GM23338 (cell line): ENCODE measurements around the gene KCNQ5. TPM values are rescaled to one million over a fixed set of nuclear protein-coding genes. Genes with fewer than 3 reads are reported as not detected.

Experiments
- ATAC-seq: fragments of 200-7000 bp; cut with Tn5 transposase; 3 replicates; pipeline ENCODE4 v1.9.1; 2020
- DNase-seq: peaks from one replicate; pipeline ENCODE4 v3.0.0-alpha.2; 2015; ENCODE audit warnings: low spot score
- H2AFZ ChIP-seq: fragments of 200-600 bp; sonication (generic); 2 replicates; pipeline ENCODE4 v1.8.0; 2016; ENCODE audit warnings: antibody characterized with exemption, mild to moderate bottlenecking, moderate library complexity
- H3F3A ChIP-seq: fragments of 200-600 bp; sonication (generic); replicated peaks from 2 replicates; pipeline ENCODE4 v1.8.0; 2017; ENCODE audit warnings: antibody characterized with exemption, mixed run types, low read depth
- H3K27ac ChIP-seq: fragments of 200-600 bp; sonication (generic); 2 replicates; pipeline ENCODE4 v1.6.1; 2016; ENCODE audit warnings: low read depth
- H3K27me3 ChIP-seq: fragments of 200-600 bp; sonication (generic); 2 replicates; pipeline ENCODE4 v1.8.0; 2016; ENCODE audit warnings: mild to moderate bottlenecking, mixed run types, moderate library complexity; ENCODE audit not compliant: insufficient read depth
- H3K36me3 ChIP-seq: fragments of 200-600 bp; sonication (generic); 2 replicates; pipeline ENCODE4 v1.8.0; 2016; ENCODE audit warnings: mild to moderate bottlenecking; ENCODE audit not compliant: insufficient read depth
- H3K4me1 ChIP-seq: fragments of 200-600 bp; sonication (generic); 2 replicates; pipeline ENCODE4 v1.8.0; 2016; ENCODE audit warnings: mild to moderate bottlenecking, moderate library complexity; ENCODE audit not compliant: insufficient read depth
- H3K4me2 ChIP-seq: fragments of 200-600 bp; sonication (generic); 2 replicates; pipeline ENCODE4 v1.7.1; 2017; ENCODE audit warnings: mixed run types
- H3K4me3 ChIP-seq: fragments of 200-600 bp; sonication (generic); 2 replicates; pipeline ENCODE4 v1.6.1; 2016; ENCODE audit warnings: mixed run types
- H3K79me2 ChIP-seq: fragments of 200-600 bp; sonication (generic); replicated peaks from 2 replicates; pipeline ENCODE4 v1.8.0; 2017; ENCODE audit warnings: mild to moderate bottlenecking; ENCODE audit not compliant: insufficient read depth
- H3K9me2 ChIP-seq: fragments of 200-600 bp; sonication (generic); 2 replicates; pipeline ENCODE4 v1.8.0; 2017; ENCODE audit not compliant: insufficient read depth
- H4K20me1 ChIP-seq: fragments of 200-600 bp; sonication (generic); replicated peaks from 2 replicates; pipeline ENCODE4 v1.8.0; 2017; ENCODE audit warnings: mild to moderate bottlenecking; ENCODE audit not compliant: insufficient read depth
- H3K27ac Mint-ChIP-seq: 2 replicates; pipeline ENCODE4 v1.8.0; 2020; ENCODE audit warnings: inconsistent platforms, mild to moderate bottlenecking, moderate library complexity, mixed read lengths
- H3K27me3 Mint-ChIP-seq: 3 replicates; pipeline ENCODE4 v1.8.0; 2022; ENCODE audit warnings: low read depth, mild to moderate bottlenecking, moderate library complexity, mixed read lengths, inconsistent platforms; ENCODE audit not compliant: insufficient read depth, poor library complexity
- H3K36me3 Mint-ChIP-seq: 3 replicates; pipeline ENCODE4 v1.8.0; 2021; ENCODE audit warnings: low read depth, mild to moderate bottlenecking, inconsistent platforms, moderate library complexity, mixed read lengths
- H3K4me1 Mint-ChIP-seq: 3 replicates; pipeline ENCODE4 v1.8.0; 2020; ENCODE audit warnings: mild to moderate bottlenecking, inconsistent platforms, mixed read lengths
- H3K4me3 Mint-ChIP-seq: 3 replicates; pipeline ENCODE4 v1.8.0; 2021; ENCODE audit warnings: moderate library complexity, mild to moderate bottlenecking, inconsistent platforms, mixed read lengths
- H3K9me3 Mint-ChIP-seq: 3 replicates; pipeline ENCODE4 v1.8.0; 2020; ENCODE audit warnings: moderate library complexity, mild to moderate bottlenecking, inconsistent platforms, mixed read lengths
- CTCF ChIP-seq, 2 experiments: fragments of 200-600 bp in 1 of 2; sonication (generic) in 1 of 2; conservative IDR thresholded peaks; 2 replicates each; pipeline versions ENCODE4 v1.5.1 to v1.6.1; 2016 to 2017; ENCODE audit warnings: antibody characterized with exemption in 2 of 2, low read depth in 2 of 2, mild to moderate bottlenecking in 2 of 2, moderate library complexity in 1 of 2
- EZH2 ChIP-seq: fragments of 200-600 bp; sonication (generic); IDR thresholded peaks from one replicate; pipeline ENCODE4 v1.8.0; 2017; ENCODE audit warnings: antibody characterized with exemption, mild to moderate bottlenecking, low read depth; ENCODE audit not compliant: unreplicated experiment
- JUNB ChIP-seq: IDR thresholded peaks from one replicate; pipeline ENCODE4 v1.6.1; 2016; ENCODE audit warnings: antibody characterized with exemption; ENCODE audit not compliant: unreplicated experiment
- NANOG ChIP-seq: IDR thresholded peaks from 2 replicates; pipeline ENCODE4 v1.6.1; 2016; ENCODE audit warnings: antibody characterized with exemption, borderline replicate concordance
- POLR2AphosphoS5 ChIP-seq: IDR thresholded peaks from 2 replicates; pipeline ENCODE4 v1.6.1; 2016; ENCODE audit warnings: antibody characterized with exemption, low read depth
- STAT1 ChIP-seq: IDR thresholded peaks from one replicate; pipeline ENCODE4 v1.6.1; 2016; ENCODE audit warnings: antibody characterized with exemption; ENCODE audit not compliant: unreplicated experiment
- ZNF331 ChIP-seq: fragments of 250-450 bp; sonication (Bioruptor Pico); IDR thresholded peaks from 2 replicates; pipeline ENCODE4 v1.5.0; 2020; ENCODE audit warnings: low read depth, mild to moderate bottlenecking, moderate library complexity
- polyA plus RNA-seq: library from polyadenylated mRNA; unstranded; fragments of >200 nt; fragmentation: Nextera tagmentation; extraction: Ambion mirVana; gene quantifications from 2 replicates; pipeline ENCODE4 v1.2.1, GENCODE V29; 2016
- total RNA-seq: library from RNA; depleted of rRNA; stranded (reverse); fragments of >200 nt; shearing (Covaris generic); gene quantifications from 2 replicates; pipeline ENCODE4 v1.2.3, GENCODE V29; 2014

Gene KCNQ5
- total and polyA plus RNA-seq, 2 experiments from 2014 or later = 0.68 to 0.87 TPM

GRCh38 chr6:72617721-72618120, 4.1 kb upstream of the KCNQ5 start:
- no peak overlapping the region for H3K27ac ChIP-seq
- peaks cover 52% of the 10 kb centered on the region for H3K27me3 ChIP-seq
- H3K36me3 ChIP-seq = no peaks in the 10 kb centered on the region
- no peaks in the 10 kb centered on the region for H3K79me2 ChIP-seq
- no peak for DNase-seq
- H3K4me2 ChIP-seq = no peak overlapping the region
- H3F3A ChIP-seq = no peaks in the 10 kb centered on the region
- Mint-ChIP-seq H3K27ac (no peak overlapping the region), H3K4me1 (peaks cover 15% of the 10 kb centered on the region; the same call in 2 of the 3 replicates), H3K4me3 (no peak overlapping the region), H3K9me3 (0 out of 3 replicates have a peak, but pooled peaks cover 2% of the 10 kb centered on the region), H3K27me3 (peaks cover 32% of the 10 kb centered on the region), H3K36me3 (no peaks in the 10 kb centered on the region)
- H2AFZ ChIP-seq = no peak overlapping the region
- H3K4me1 ChIP-seq = peaks cover 12% of the 10 kb centered on the region
- no peaks in the 10 kb centered on the region for H3K9me2 ChIP-seq
- H3K4me3 ChIP-seq = no peak overlapping the region
- no peak for ATAC-seq
- TF ChIP-seq STAT1 = no peak
- TF ChIP-seq ZNF331 (CRISPR knock-in tag) = no peak
- no peak for TF ChIP-seq NANOG
- TF ChIP-seq POLR2AphosphoS5 = no peak
- no peak for TF ChIP-seq JUNB
- H4K20me1 ChIP-seq = no peaks in the 10 kb centered on the region

- Histone ChIP-seq H3K4me3 (peak overlapping the region; percentile 84), H3K27ac (no peak overlapping the region), H3K9me2 (no peaks in the 10 kb centered on the region), H2AFZ (peak overlapping the region; percentile 98), H3K4me1 (peaks cover 21% of the 10 kb centered on the region), H3K36me3 (no peaks in the 10 kb centered on the region), H3K27me3 (peaks cover 70% of the 10 kb centered on the region), H3K4me2 (peak overlapping the region; percentile 100), H4K20me1 (no peaks in the 10 kb centered on the region), H3K79me2 (no peaks in the 10 kb centered on the region), H3F3A (no peaks in the 10 kb centered on the region)
- Mint-ChIP-seq H3K27me3 (peaks cover 43% of the 10 kb centered on the region), H3K4me1 (peaks cover 19% of the 10 kb centered on the region), H3K9me3 (no peaks in the 10 kb centered on the region; the same call in 2 of the 3 replicates), H3K27ac (no peak overlapping the region), H3K36me3 (no peaks in the 10 kb centered on the region), H3K4me3 (peak overlapping the region; percentile 75)
- TF ChIP-seq STAT1 = no peak
- peak; percentile 26 for TF ChIP-seq EZH2
- peak in 1 of 2 experiments; percentile 11; a peak in 1 of 4 replicates for TF ChIP-seq CTCF (conservative IDR thresholded peaks at IDR 0.05; ENCODE audit: low read depth in 2 of 2)
- peak; percentile 44 for ATAC-seq
- peak; percentile 46 for DNase-seq
These were observed 1.8 kb upstream of the KCNQ5 start for GRCh38 chr6:72619883-72620696.

GRCh38 chr6:72620871-72621290, 983 bp upstream of the KCNQ5 start:
- Histone ChIP-seq H3K4me1 (peaks cover 21% of the 10 kb centered on the region), H3K27ac (no peak overlapping the region), H3K79me2 (no peaks in the 10 kb centered on the region), H2AFZ (peak overlapping the region; percentile 100), H3K27me3 (peaks cover 70% of the 10 kb centered on the region), H3K4me2 (peak overlapping the region; percentile 100), H3K4me3 (peak overlapping the region; percentile 84), H3K36me3 (no peaks in the 10 kb centered on the region), H3K9me2 (no peaks in the 10 kb centered on the region), H4K20me1 (no peaks in the 10 kb centered on the region), H3F3A (no peaks in the 10 kb centered on the region)
- H3K27ac Mint-ChIP-seq = no peak overlapping the region
- peak; percentile 71 for TF ChIP-seq EZH2
- TF ChIP-seq CTCF (conservative IDR thresholded peaks at IDR 0.05; ENCODE audit: low read depth in 2 of 2) = no peak
- no peaks in the 10 kb centered on the region for H3K36me3 Mint-ChIP-seq
- H3K27me3 Mint-ChIP-seq = peaks cover 43% of the 10 kb centered on the region
- peaks cover 19% of the 10 kb centered on the region for H3K4me1 Mint-ChIP-seq
- ATAC-seq (peak; percentile 5), DNase-seq (peak; percentile 27)
- H3K4me3 Mint-ChIP-seq = peak overlapping the region; percentile 75
- no peaks in the 10 kb centered on the region; the same call in 2 of the 3 replicates for H3K9me3 Mint-ChIP-seq
